Measurements from ENCODE around the gene LBR.

LBR gene

GRCh38 chr1:225467193-225468020 is 39.6 kb upstream of the LBR start:
- TF ChIP-seq, protein P1, sequence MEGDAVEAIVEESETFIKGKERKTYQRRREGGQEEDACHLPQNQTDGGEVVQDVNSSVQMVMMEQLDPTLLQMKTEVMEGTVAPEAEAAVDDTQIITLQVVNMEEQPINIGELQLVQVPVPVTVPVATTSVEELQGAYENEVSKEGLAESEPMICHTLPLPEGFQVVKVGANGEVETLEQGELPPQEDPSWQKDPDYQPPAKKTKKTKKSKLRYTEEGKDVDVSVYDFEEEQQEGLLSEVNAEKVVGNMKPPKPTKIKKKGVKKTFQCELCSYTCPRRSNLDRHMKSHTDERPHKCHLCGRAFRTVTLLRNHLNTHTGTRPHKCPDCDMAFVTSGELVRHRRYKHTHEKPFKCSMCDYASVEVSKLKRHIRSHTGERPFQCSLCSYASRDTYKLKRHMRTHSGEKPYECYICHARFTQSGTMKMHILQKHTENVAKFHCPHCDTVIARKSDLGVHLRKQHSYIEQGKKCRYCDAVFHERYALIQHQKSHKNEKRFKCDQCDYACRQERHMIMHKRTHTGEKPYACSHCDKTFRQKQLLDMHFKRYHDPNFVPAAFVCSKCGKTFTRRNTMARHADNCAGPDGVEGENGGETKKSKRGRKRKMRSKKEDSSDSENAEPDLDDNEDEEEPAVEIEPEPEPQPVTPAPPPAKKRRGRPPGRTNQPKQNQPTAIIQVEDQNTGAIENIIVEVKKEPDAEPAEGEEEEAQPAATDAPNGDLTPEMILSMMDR (conservative IDR thresholded peaks at IDR 0.05; ENCODE audit: control insufficient read depth, insufficient read depth, low read depth, low read length) = no peak
- H3K4me3 ChIP-seq (ENCODE audit: control insufficient read depth, low read depth, low read length) = no peak overlapping the region
- DNase-seq (ENCODE audit: low read depth) = no peak

DNA sequence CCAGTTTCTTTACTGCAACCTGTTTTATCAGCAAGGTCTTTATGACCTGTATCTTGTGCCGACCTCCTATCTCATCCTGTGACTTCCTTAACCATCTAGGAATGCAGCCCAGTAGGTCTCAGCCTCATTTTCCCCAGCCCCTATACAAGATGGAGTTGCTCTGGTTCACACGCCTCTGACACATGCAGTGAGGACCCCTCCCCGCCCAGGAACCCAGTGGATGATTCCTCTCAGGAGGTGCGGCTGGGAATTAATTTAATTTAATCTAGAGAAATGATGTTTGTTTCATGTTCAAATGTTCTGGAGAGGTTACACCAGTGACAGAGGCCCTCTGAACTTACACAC is 39.0 kb upstream of the LBR start:
- H3K4me3 ChIP-seq (ENCODE audit: control insufficient read depth, low read depth, low read length) = no peak overlapping the region
- DNase-seq (ENCODE audit: low read depth) = no peak
- TF ChIP-seq, protein P1 (conservative IDR thresholded peaks at IDR 0.05; ENCODE audit: control insufficient read depth, insufficient read depth, low read depth, low read length) = no peak

- TF ChIP-seq, protein P1 (conservative IDR thresholded peaks at IDR 0.05; ENCODE audit: control insufficient read depth, insufficient read depth, low read depth, low read length) = no peak
- no peak for DNase-seq (ENCODE audit: low read depth)
- H3K4me3 ChIP-seq (ENCODE audit: control insufficient read depth, low read depth, low read length) = no peak overlapping the region
These were observed 38.1 kb upstream of the LBR start for GRCh38 chr1:225465793-225466517.

GRCh38 chr1:225464851-225465792 is 37.3 kb upstream of the LBR start:
- no peak for DNase-seq (ENCODE audit: low read depth)
- TF ChIP-seq, protein P1 (conservative IDR thresholded peaks at IDR 0.05; ENCODE audit: control insufficient read depth, insufficient read depth, low read depth, low read length) = no peak
- no peak overlapping the region for H3K4me3 ChIP-seq (ENCODE audit: control insufficient read depth, low read depth, low read length)

DNA sequence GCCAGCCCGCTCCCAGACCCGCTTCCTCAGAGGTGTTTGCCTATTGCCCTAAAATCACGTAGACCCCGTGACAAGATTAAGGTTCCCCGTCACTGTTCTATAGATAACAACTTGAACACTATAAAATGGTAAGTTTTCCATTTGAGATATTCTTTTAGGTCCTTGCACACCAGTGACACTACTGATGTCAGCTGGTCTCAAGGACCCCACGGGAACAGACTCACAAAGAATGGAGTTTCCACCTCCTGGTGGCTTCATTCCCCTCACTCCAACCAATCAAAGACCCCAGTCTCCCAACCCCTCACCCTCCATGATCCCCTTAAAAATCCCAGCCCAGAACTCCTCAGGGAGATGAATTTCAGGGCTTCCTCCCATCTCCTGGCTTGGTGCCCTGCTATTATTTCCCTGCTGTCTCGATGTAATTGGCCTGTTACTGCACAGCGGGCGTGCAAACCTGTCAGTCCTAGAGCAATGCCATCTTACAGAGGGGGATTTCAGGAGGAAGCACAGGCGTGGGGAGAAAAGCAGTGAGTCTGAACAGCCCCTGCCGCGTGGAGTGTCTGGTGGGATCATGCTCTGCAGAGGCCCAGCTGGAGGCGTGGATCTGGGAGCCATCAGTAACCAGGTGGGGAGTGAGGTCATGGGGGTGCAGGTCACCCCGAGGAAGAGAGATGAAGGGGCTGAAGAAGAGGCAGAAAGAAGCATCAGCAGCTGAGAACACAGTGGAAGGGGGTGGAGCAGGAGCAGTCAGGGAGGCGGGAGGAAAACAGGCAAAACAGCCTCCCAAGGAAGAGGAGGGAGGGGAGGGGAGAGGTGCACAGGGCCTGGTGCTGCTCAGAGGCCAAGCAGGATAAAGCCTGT is 35.1 kb upstream of the LBR start:
- H3K4me3 ChIP-seq (ENCODE audit: control insufficient read depth, low read depth, low read length) = no peak overlapping the region
- TF ChIP-seq, protein P1 (conservative IDR thresholded peaks at IDR 0.05; ENCODE audit: control insufficient read depth, insufficient read depth, low read depth, low read length) = no peak
- DNase-seq (ENCODE audit: low read depth) = no peak

GRCh38 chr1:225462429-225462713 is 34.5 kb upstream of the LBR start:
- no peak overlapping the region for H3K4me3 ChIP-seq (ENCODE audit: control insufficient read depth, low read depth, low read length)
- no peak for DNase-seq (ENCODE audit: low read depth)
- TF ChIP-seq, protein P1 (conservative IDR thresholded peaks at IDR 0.05; ENCODE audit: control insufficient read depth, insufficient read depth, low read depth, low read length) = no peak

All from fibroblast of mammary gland (primary cell).